Measurements from ENCODE around the gene ANGPT4.

The ANGPT4 gene

GRCh38 chr20:820323-820953, 95.7 kb downstream of the ANGPT4 start:
- DNase-seq (ENCODE audit: low read depth, low spot score): no peak
- no peak overlapping the region for H3K4me3 ChIP-seq (ENCODE audit: low read length)
